HG03432 (cell line): ENCODE measurements around the gene HSPA6.
"Not testable (repeated sequence)": the region's sequence is repeated elsewhere in the genome, so short reads cannot be mapped to it uniquely, and the experiment has no call there.

Experiments used
- ATAC-seq: cut with Tn5 transposase; IDR thresholded peaks from one replicate; pipeline ENCODE4 v1.9.1; 2021; ENCODE audit warnings: mild to moderate bottlenecking, moderate library complexity; ENCODE audit not compliant: unreplicated experiment

Gene HSPA6

DNA sequence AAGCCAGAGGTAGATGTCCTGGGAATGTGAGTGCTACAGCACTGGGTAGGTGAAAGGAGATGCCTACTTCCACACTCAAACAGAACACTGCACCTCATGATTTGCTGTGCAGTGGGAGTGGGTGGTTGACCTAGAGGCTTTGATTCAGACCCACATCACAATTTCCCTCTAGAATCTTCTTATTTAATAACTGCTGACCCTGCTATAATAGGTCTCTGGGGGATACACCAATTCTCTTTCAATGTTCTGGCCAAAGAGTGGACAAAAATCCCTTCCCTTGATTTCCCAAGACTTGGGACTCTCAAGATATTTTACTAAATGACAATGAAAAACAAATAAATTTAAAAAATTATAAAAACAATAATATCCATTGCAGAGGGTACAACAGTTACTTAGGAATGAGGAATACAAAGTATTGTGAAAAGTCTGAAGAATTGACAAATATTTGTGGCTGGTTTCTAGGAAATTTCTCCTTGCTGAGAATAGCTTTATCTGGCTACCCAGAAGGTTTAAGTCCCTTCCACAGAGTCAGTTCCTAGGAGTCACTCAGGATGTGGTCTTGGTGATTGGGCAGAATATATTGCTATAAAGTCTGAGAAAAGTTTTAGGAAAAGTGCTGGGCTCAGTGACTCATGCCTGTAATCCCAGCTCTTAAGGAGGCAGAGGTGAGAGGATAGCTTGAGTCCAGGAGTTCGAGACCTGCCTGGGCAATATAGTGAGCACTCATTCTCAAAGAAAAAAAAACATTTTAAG, 21.5 kb upstream of the HSPA6 start:
- no peak for ATAC-seq

DNA sequence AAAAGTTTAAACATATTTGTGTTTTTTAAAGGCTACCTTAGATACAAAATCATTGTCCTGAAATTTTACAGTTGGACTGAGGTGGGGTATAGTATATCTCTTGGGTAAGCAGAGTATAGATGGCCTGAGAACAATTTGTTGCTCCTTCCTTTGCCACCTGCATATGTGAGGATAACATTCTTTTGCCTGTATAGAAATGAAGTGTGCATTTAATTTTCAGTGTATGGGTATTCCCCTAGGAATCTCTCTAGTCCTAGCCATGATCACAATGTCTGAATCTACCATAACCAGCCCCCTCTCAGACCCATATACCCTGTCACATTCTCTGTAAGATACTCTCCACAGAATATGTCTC, 21.0 kb upstream of the HSPA6 start:
- no peak for ATAC-seq

DNA sequence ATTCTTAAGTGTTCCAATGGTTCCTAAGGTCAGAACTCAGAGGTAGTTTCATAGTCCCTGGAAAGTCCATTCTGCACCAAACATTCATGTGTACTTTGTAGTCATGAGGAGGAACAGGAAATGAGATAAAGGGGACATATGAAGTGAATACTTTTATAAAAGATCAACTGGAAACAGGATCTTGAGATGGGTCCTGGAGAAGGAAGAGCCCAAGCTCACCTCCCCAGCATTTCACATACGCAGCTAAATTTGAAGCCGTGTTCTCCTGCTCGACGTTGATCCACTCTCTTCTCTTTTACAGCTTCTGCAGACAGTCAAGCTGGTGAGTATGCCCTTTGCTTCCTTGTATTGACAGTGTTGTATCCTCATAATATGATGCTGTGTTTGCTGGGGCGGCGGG, 18.7 kb upstream of the HSPA6 start:
- no peak for ATAC-seq

DNA sequence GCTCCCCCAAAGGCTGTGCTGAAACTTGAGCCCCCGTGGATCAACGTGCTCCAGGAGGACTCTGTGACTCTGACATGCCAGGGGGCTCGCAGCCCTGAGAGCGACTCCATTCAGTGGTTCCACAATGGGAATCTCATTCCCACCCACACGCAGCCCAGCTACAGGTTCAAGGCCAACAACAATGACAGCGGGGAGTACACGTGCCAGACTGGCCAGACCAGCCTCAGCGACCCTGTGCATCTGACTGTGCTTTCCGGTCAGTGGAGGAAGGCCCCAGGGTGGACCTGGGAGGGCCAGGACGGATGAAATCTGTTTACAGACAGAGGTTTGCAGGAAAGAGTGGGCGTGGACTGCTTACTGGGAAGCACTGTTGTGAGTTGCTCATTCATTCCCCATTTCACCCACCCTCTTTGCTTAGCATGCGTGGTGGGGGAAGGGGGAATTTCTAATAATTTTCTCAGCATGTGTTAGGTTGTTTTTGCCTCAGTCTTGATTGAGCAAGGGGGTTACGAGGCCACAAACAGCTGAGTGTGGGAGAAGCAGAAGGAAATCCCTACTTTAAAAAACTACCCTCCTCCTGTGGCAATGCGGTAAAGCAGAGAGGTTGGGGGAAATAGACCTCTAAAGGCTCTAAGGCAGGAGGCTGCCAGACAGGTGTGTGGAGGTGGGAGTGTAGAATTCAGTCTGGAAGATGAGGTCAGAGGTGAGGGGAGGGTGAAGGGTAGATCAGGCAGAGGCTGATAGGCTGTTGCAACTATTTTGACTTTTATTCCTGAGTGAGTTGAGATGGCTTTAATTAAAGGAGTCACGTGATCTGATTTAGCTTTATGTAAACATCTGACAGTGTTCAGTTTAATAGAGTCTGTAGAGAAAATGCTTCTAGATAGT, 17.8 kb upstream of the HSPA6 start:
- no peak for ATAC-seq

DNA sequence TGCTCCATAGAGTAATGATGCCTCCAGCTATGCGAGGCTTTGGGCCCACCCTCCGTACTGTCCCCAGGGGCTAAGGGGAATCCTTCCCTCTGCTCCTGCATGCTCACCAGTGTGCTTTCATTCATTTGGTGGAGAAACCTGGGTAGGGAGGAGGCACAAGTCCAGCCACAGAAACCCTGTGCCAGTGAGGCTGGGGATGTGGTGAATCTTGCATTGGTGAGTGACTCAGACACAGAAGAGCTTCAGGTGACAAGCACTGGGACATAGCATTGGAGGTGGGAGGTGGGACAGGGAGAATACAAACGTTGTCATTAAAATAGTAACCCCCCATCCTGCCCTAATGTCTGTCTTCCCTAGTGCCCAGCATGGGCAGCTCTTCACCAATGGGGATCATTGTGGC, 13.9 kb upstream of the HSPA6 start:
- no peak for ATAC-seq

DNA sequence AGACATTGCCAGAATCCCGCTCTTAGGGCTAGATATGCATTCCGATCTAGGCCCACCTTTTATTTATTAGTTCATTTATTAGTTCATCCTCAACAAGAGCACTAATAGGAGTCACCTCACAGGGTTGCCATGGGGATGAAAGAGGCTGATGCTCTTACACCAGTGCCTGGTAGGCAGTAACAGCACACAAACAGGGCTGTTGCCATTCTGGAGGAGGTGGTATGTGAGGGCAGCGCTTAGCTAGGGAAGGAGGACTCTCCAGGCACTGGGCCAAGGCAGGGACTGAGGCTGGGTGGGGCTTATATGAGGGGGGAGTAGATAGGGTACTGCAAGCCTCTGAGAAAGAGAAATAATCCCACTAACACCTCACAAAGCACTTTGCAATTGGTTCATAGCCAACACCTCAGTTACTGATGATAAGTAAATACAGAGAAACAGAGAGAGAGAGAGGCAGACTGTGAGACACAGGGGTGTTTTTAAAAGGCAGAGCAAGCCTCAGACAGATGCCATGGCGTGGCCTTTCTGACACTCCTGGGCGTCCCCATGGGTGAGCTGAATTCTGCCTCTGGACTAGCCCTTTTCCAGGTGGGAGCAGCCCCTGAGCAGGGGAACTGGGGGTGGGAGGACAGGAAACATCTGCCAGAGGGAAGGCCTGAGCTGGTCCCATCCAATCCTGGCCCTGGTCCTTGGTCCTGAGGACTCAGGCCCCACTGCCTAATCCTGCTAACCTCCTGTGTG, 13.2 kb upstream of the HSPA6 start:
- ATAC-seq = no peak

DNA sequence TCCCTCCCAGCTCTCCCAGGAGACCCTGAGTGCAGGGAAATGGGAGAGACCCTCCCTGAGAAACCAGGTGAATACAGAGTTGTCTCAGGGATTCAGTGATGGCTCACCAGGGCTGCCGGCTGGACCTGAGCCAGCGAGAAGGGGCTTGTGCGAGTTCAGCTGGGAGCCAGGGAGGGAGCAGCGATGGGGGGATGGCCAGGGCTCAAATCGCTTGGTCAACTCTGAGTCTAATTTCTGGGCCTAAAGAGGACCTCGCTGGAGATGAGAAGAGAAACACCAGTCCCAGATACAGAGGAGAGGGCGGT, 12.6 kb upstream of the HSPA6 start:
- ATAC-seq = no peak

DNA sequence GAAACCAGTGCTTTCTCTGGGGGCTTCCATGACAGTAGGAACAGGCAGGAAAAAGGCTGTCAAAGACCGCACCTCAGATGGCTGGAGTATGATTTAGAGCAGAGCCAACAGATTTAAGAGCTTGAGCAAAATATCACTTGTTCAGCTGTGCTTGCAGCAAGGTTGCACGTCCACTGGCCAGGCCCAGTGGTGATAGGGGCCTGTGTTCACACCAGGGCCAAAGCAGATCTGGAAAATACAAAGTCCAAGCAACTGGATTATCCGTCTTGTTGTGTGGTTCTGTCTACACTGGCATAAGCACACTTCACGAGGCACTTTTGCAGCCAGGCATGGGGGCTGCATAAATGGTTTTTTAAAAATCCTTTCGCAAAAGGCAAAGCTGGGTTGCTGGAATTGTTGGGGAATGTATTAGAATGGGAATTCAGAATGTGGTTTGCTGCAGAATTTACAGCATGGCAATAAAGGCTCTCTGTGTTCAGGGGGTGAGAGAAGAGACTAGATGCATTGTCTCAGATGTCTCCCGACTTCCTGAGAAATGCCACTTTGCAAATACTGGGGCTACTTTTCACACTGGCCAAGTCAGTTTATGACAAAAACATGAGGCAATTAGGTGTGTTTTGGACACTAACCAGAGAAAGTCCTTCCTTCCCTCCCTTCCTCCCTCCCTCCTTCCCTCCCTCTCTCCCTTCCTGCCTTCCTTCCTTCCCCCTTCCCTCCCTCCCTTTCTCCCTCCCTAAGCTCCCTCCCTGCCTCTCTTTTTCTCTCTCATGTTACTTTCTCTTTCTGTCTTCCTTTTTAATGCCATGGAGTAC, 11.5 kb upstream of the HSPA6 start:
- ATAC-seq = not testable (repeated sequence)

DNA sequence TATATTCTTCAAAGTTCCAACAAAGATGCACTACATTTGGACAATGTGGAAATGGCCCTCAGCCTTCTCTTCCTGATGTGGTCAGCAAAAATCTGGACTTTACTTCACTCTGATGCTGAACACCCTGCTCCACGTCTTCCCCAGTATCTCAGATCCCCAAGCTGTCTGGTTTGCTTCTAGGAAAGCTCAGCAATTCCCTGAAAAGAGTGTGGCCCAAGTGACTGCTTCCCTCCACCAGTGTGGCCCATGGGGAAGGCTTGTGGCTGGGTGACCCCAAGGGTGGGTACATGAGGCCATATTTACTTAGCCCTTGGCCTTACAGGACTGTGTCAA, 10.9 kb upstream of the HSPA6 start:
- not testable (repeated sequence) for ATAC-seq

DNA sequence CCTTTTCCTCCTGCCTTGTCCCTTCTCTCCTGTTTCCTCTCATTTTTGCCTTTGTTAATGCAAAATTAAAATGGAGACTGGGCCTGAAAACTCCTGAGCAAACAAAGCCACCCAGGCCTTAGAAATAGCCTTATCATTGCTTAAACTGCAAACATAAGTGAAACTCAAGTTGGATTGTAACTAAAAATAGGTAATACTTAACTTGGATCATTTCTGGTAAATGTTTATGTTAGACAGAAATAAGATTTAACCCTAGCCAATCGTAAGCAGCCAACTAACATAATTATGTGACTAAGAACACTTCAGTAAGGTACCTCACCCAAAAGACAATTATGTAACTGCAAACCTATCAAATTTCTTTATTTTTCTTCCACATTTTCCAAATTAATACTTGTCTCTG, 10.4 kb upstream of the HSPA6 start:
- not testable (repeated sequence) for ATAC-seq

DNA sequence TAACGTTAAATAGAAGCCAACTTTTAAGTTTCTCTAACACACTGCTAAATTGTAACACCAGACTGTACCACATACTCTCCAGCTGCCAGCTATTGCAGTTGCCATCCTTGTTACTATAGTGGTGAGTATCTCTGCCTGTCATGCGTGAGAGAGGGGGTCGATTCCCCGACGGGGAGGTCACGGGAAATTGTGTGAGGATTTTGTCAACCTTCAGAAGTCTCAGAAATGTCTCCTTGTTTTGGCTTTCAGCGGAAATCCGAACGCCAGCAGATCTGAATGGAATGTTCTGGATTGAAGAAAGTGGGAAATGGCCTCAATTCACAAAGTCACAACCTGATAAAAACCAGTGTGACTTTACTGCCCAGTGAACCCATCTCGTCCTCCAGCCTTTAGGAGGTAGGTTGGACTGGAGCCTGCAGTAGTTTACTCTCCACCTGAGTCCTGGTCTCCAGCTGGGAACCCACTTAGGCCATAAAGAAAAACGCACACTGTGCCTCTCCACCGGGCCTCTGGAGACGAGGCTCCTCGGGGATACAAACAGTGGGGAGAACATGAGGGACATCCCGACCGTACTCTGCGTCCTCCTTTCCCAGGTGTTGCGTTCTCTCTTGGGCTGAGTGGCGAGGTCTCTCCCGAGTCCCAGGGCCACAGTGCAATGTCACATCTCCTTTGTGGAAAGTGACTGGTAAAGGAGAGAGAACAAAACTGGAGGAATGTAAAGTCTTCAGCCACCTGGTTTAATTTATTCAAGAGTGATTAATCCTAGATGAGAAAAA, 1.1 kb upstream of the HSPA6 start:
- not testable (repeated sequence) for ATAC-seq

DNA sequence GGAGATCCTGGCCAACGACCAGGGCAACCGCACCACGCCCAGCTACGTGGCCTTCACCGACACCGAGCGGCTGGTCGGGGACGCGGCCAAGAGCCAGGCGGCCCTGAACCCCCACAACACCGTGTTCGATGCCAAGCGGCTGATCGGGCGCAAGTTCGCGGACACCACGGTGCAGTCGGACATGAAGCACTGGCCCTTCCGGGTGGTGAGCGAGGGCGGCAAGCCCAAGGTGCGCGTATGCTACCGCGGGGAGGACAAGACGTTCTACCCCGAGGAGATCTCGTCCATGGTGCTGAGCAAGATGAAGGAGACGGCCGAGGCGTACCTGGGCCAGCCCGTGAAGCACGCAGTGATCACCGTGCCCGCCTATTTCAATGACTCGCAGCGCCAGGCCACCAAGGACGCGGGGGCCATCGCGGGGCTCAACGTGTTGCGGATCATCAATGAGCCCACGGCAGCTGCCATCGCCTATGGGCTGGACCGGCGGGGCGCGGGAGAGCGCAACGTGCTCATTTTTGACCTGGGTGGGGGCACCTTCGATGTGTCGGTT, 477 bp downstream of the HSPA6 start:
- peak; percentile 24 for ATAC-seq

DNA sequence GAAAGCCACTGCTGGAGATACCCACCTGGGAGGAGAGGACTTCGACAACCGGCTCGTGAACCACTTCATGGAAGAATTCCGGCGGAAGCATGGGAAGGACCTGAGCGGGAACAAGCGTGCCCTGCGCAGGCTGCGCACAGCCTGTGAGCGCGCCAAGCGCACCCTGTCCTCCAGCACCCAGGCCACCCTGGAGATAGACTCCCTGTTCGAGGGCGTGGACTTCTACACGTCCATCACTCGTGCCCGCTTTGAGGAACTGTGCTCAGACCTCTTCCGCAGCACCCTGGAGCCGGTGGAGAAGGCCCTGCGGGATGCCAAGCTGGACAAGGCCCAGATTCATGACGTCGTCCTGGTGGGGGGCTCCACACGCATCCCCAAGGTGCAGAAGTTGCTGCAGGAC, 981 bp downstream of the HSPA6 start:
- not testable (repeated sequence) for ATAC-seq

DNA sequence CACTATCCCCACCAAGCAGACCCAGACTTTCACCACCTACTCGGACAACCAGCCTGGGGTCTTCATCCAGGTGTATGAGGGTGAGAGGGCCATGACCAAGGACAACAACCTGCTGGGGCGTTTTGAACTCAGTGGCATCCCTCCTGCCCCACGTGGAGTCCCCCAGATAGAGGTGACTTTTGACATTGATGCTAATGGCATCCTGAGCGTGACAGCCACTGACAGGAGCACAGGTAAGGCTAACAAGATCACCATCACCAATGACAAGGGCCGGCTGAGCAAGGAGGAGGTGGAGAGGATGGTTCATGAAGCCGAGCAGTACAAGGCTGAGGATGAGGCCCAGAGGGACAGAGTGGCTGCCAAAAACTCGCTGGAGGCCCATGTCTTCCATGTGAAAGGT, 1.6 kb downstream of the HSPA6 start:
- not testable (repeated sequence) for ATAC-seq

DNA sequence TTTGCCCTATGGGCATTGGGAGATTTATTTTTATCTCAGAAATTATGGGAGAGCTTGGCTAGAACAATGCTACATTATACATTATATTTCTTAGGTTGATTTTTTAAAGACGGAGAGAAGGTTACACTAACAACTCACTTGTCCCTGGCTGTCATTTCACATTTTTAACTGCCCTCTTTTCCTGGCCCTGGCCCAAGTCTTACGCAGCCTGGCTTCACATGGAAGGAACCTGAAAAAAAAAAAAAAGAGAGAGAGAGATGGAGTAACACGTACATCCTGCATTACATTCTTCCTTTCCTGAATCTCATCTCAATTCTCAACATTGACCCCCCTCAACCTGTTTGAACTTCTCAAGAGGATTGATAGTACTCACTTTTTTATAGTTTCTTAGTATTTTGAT, 4.2 kb downstream of the HSPA6 start:
- ATAC-seq = not testable (repeated sequence)

DNA sequence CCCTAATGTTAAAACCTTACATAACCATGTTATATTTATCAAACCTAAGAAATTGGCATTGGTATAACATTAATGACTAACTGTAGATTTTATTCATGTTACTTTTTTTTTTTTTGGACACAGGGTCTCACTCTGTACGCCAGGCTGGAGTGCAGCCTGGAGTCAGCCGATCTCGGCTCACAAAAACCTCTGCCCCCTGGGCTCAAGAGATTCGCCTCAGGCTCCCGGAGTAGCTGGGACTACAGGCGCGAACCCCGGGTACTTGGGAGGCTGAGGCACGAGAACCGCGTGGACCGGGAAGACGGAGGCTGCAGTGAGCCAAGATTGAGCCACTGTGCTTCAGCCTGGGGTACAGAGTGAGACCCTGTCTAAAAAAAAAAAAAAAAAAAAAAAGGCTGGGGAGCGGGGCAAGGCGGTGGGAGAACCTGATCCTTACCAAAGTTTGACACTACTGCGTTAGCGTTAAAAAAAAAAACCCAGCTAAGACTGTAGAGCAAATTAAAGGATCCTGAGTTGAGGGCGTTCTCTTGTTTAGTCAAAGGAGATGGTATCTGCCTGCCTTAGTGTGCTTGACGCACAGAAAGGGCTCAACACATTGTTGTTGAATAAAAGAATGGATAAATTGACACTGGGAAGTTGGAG, 5.2 kb downstream of the HSPA6 start:
- not testable (repeated sequence) for ATAC-seq

DNA sequence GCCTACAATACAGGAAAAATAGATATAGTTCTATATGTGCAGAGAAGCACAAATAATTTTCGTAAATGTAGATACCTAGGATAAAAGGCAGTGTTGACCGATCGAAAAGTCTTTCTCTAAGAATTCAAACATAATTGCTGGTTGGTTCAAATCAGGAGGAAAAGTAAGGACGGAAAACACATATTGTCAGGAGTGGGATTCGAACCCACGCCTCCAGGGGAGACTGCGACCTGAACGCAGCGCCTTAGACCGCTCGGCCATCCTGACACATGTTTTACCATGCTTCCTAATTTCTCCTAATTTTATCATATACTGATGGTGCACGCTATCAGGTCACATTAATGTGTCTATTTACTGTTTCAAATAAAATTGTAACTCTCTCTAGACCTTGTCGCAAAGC, 5.8 kb downstream of the HSPA6 start:
- peak; percentile 41 for ATAC-seq

DNA sequence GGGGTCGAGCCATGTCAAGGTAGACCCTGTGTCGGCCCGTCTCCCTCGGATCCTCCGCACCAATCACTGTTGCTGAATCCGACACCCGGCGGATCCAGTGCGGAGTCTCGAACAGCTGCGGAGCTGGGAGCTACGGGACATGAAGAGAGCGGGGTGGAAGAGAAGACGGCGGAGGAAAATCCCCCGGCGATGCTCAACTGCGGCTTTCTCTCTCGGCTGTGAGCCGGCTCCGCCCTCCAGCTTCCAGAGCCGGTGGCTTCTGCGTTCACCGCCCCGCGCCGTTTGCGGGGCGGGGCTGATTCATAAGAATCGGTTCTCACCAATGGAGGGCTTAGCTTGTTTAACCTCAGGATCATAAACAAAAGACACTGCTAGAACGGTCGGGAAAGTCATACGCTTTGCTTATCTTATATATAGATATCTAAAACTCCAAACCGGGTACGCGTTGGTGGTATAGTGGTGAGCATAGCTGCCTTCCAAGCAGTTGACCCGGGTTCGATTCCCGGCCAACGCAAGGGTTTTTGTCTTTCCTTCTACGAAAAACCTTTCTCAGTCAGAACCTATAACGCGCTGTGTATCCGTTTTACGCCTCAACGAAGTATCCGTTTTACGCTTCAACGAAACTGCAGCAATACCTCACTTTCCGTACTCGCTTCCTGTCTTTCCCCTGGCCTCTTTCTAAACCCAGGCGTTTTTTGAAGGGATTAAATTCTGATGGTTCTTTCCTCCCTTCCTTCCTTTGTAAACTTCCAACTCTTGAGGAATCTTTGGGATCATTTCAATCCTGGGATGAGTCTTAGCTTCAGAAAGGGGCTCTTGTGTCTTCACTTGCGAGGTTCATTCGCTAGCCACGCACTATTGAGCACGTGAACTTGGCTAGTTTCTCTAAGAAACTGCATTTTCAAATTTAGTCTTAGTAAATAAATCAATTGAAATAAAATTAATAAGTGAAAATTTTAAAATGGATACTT, 6.6 kb downstream of the HSPA6 start:
- ATAC-seq = peak; percentile 75
